Naive B cell (primary cell): ENCODE measurements around the gene PRR15. TPM values are rescaled to one million over a fixed set of nuclear protein-coding genes. Genes with fewer than 3 reads are reported as not detected.

Experiments
- ATAC-seq, 2 donors: fragments of 150-1000 bp; cut with Tn5 transposase; 2 replicates each; pipeline ENCODE4 v1.10.0; 2021; ENCODE audit warnings: low read depth in 2 of 2, mild to moderate bottlenecking in 2 of 2, moderate library complexity in 2 of 2
- DNase-seq: peaks from one replicate; pipeline ENCODE4 v3.0.0; 2022
- H3K27ac Mint-ChIP-seq, 6 donors: one replicate each; pipeline ENCODE4 v1.8.0; 2020 to 2022; ENCODE audit warnings: mild to moderate bottlenecking in 6 of 6, mixed read lengths in 6 of 6, moderate library complexity in 5 of 6, inconsistent platforms in 2 of 6
- H3K27me3 Mint-ChIP-seq, 3 donors: one replicate each; pipeline ENCODE4 v1.8.0; 2021 to 2022; ENCODE audit warnings: mixed read lengths in 3 of 3, mild to moderate bottlenecking in 1 of 3
- H3K36me3 Mint-ChIP-seq, 2 donors: one replicate each; pipeline ENCODE4 v1.8.0; 2020 to 2022; ENCODE audit warnings: mixed read lengths in 2 of 2, inconsistent platforms in 1 of 2, mild to moderate bottlenecking in 1 of 2
- H3K4me1 Mint-ChIP-seq, 3 donors: one replicate each; pipeline ENCODE4 v1.8.0; 2020 to 2022; ENCODE audit warnings: mixed read lengths in 3 of 3, inconsistent platforms in 1 of 3, mild to moderate bottlenecking in 1 of 3, moderate library complexity in 1 of 3
- H3K4me3 Mint-ChIP-seq, 8 donors: one replicate each; pipeline ENCODE4 v1.8.0; 2020 to 2022; ENCODE audit warnings: mild to moderate bottlenecking in 8 of 8, mixed read lengths in 8 of 8, moderate library complexity in 8 of 8, inconsistent platforms in 2 of 8
- H3K9me3 Mint-ChIP-seq, 7 donors: one replicate each; pipeline ENCODE4 v1.8.0; 2020 to 2022; ENCODE audit warnings: mixed read lengths in 7 of 7, mild to moderate bottlenecking in 5 of 7, inconsistent platforms in 2 of 7, moderate library complexity in 1 of 7
- polyA plus RNA-seq, 6 donors: library from polyadenylated mRNA; unstranded; fragments of 300-500 nt; fragmentation: Illumina TruSeq; gene quantifications; one replicate each; pipeline ENCODE4 v1.2.3, GENCODE V29; 2021; ENCODE audit warnings: low read depth in 6 of 6

The PRR15 gene
- polyA plus RNA-seq, 6 donors from 2014 or later: not detected

DNA sequence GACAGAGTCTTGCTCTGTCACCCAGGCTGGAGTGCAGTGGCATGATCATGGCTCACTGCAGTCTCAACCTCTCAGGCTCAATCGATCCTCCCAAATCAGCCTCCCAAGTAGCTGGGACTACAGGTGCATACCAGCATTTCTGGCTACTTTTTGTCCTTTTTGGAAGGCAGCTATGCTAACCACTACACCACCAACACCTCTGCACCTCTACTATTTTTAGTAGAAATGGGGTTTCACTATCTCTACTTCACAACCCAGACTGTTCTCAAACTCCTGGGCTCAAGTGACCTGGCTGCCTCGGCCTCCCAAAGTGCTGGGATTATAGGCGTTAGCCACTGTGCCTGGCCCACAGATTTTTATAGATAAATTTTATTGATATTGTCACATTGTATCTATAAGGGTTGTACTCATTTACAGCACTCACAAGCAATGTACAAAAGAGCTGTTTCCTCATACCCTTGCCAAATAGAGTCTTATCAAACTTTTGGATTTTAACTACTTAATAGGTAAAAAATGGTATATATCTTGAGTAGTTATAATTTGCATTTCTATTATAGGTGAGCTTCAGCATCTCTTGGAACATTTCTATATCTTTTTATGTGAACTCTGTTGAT lies 23.7 kb downstream of the PRR15 start:
- Mint-ChIP-seq H3K9me3 (peaks cover 0 to 2% (median 0%) of the 10 kb centered on the region in 7 donors), H3K4me1 (peaks cover 4 to 10% (median 9%) of the 10 kb centered on the region in 3 donors), H3K4me3 (no peak overlapping the region), H3K27me3 (peaks cover 4 to 19% (median 7%) of the 10 kb centered on the region in 3 donors), H3K36me3 (no peaks in the 10 kb centered on the region), H3K27ac (no peak overlapping the region)
- no peak for DNase-seq
- no peak for ATAC-seq

DNA sequence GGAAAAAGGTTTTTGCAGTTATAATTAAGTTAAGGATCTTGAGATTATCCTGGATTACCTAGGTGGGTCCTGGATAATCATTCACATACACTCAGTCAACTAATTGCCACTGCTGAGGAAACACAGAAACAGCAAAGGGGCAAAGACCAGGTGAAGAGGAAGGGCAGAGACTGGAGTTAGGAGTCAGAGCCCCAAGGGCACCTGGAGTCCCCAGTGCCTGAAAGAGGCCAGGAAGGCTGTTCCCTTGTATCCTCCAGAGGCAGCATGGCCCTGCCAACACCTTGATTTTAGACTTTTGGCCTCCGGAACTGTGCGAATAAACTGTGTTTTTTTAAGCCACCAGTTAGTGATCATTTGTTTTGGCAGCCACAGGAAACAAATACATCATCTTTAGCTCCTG lies 24.6 kb downstream of the PRR15 start:
- peaks cover 4 to 10% (median 9%) of the 10 kb centered on the region in 3 donors for H3K4me1 Mint-ChIP-seq
- no peak for ATAC-seq
- no peak overlapping the region for H3K27ac Mint-ChIP-seq
- H3K36me3 Mint-ChIP-seq: no peaks in the 10 kb centered on the region
- H3K4me3 Mint-ChIP-seq: peak overlapping the region in 5 of 8 donors; percentile 29 to 80 (median 53)
- H3K27me3 Mint-ChIP-seq: peaks cover 4 to 19% (median 7%) of the 10 kb centered on the region in 3 donors
- no peak for DNase-seq
- H3K9me3 Mint-ChIP-seq: peaks cover 0 to 2% (median 0%) of the 10 kb centered on the region in 7 donors

GRCh38 chr7:29588900-29589696 lies 25.5 kb downstream of the PRR15 start:
- Mint-ChIP-seq H3K4me1 (peaks cover 4 to 10% (median 9%) of the 10 kb centered on the region in 3 donors), H3K9me3 (peaks cover 0 to 2% (median 0%) of the 10 kb centered on the region in 7 donors), H3K36me3 (no peaks in the 10 kb centered on the region), H3K27me3 (peaks cover 4 to 19% (median 7%) of the 10 kb centered on the region in 3 donors), H3K4me3 (peak overlapping the region in 6 of 8 donors; percentile 31 to 80 (median 56)), H3K27ac (no peak overlapping the region)
- DNase-seq: no peak
- ATAC-seq: peak; percentile 25 to 32

- no peaks in the 10 kb centered on the region for H3K9me3 Mint-ChIP-seq
- DNase-seq (no peak), ATAC-seq (no peak)
- H3K4me1 Mint-ChIP-seq: peaks cover 4 to 10% (median 9%) of the 10 kb centered on the region in 3 donors
- peaks cover 4 to 19% (median 7%) of the 10 kb centered on the region in 3 donors for H3K27me3 Mint-ChIP-seq
- H3K36me3 Mint-ChIP-seq: no peaks in the 10 kb centered on the region
- no peak overlapping the region for H3K27ac Mint-ChIP-seq
- H3K4me3 Mint-ChIP-seq: no peak overlapping the region
Measured at GRCh38 chr7:29592866-29593265, 29.2 kb downstream of the PRR15 start.

DNA sequence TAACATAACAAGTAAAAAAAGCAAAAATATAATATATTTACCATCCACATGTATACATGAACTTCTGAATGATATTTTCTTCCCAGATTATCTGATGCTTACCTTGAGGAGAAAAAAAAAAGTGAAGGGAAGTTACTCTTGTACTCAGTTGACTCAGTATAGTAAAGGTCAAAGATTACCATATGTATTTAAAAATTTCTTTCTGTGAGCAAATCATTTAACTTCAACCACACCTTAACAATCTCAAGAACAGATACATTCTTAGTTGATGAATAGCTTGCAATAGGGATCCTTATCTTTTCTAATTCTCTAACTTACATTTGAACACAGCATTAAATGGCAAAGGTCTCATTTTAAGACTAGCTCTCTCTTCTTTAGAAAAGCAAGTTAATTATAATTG lies 29.8 kb downstream of the PRR15 start:
- Mint-ChIP-seq H3K27me3 (peaks cover 4 to 17% (median 7%) of the 10 kb centered on the region in 3 donors), H3K36me3 (no peaks in the 10 kb centered on the region), H3K27ac (no peak overlapping the region), H3K9me3 (no peaks in the 10 kb centered on the region), H3K4me1 (peaks cover 2 to 8% (median 7%) of the 10 kb centered on the region in 3 donors), H3K4me3 (no peak overlapping the region)
- DNase-seq (no peak), ATAC-seq (no peak)

DNA sequence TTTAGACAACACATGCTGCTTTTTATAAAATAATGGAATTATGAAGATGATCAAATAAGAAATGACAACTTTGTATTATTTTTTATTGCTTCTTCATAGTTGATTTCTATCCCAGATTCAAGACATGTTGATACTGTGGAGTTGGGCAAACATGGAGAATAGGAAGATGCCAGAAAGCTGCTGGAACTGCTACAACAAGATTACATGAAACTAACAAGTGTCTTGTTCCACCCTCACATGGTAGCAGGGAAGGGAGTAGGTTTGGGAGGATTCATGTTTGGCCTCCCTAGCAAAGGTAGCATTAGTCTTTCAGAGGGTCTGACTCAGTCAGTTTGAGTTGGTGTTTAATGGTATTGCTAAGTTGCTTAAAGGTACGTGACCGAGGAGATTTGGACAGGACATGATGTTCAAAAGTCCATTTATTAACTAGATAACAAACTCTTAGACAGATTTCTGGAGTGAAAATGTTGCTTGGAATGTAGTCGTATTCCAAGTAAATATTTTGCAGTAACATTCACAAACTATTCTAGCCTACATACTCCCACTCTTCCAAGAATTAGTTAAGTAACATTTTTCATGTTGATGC lies 33.1 kb downstream of the PRR15 start:
- H3K27me3 Mint-ChIP-seq: peaks cover 0 to 17% (median 7%) of the 10 kb centered on the region in 3 donors
- H3K4me1 Mint-ChIP-seq: no peaks in the 10 kb centered on the region
- no peak overlapping the region for H3K4me3 Mint-ChIP-seq
- no peak overlapping the region for H3K27ac Mint-ChIP-seq
- no peaks in the 10 kb centered on the region for H3K9me3 Mint-ChIP-seq
- DNase-seq (no peak), ATAC-seq (no peak)
- H3K36me3 Mint-ChIP-seq: no peaks in the 10 kb centered on the region

DNA sequence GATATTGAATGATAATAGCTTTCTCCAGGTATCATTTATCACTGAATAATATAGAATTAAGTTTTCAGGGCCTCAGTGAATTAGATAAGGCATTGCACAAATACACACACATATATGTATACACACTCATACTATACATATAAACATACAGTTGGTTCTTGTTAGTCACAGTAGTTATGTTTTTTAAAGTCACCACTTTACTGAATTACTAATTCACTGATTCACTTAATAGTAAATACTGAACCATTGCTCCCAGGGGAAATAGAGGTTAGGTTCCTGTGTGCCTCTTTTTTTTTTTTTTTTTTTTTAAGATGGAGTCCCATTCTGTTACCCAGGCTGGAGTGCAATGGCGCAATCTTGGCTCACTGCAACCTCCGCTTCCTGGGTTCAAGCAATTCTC lies 33.6 kb downstream of the PRR15 start:
- Mint-ChIP-seq H3K36me3 (no peaks in the 10 kb centered on the region), H3K4me1 (no peaks in the 10 kb centered on the region), H3K9me3 (no peaks in the 10 kb centered on the region), H3K27ac (no peak overlapping the region), H3K27me3 (peaks cover 0 to 17% (median 7%) of the 10 kb centered on the region in 3 donors), H3K4me3 (no peak overlapping the region)
- ATAC-seq: no peak
- no peak for DNase-seq

- Mint-ChIP-seq H3K9me3 (no peaks in the 10 kb centered on the region), H3K4me1 (no peaks in the 10 kb centered on the region), H3K4me3 (no peak overlapping the region), H3K27ac (no peak overlapping the region), H3K36me3 (no peaks in the 10 kb centered on the region), H3K27me3 (peaks cover 0 to 21% (median 7%) of the 10 kb centered on the region in 3 donors)
- DNase-seq (no peak), ATAC-seq (no peak)
Measured at GRCh38 chr7:29598137-29598536, 34.5 kb downstream of the PRR15 start.

DNA sequence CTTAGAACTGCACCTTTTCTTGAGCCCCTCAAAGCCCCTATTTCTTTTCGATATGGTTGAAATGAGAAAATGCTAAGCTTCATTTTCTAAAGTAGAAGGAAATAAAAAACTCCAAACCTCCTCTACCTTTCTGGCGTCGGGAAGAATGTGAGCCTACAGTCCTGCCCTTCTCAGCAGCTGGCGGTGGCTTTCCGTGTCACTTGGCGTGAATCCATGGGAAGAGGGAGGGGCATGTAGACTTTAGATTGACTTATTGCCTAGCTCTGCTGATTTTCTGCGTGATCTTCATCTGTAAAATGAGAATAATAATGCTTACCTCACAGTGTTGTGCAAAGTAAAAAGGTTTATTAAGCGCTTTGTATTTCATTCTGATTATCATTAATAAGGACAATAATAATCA lies 35.0 kb downstream of the PRR15 start:
- no peak for ATAC-seq

GRCh38 chr7:29599026-29599425 lies 35.4 kb downstream of the PRR15 start:
- no peaks in the 10 kb centered on the region for H3K4me1 Mint-ChIP-seq
- H3K4me3 Mint-ChIP-seq: no peak overlapping the region
- H3K27me3 Mint-ChIP-seq: peaks cover 0 to 23% (median 9%) of the 10 kb centered on the region in 3 donors
- peaks cover 0 to under 1% (median 0%) of the 10 kb centered on the region in 7 donors for H3K9me3 Mint-ChIP-seq
- H3K27ac Mint-ChIP-seq: no peak overlapping the region
- peaks cover 0 to under 1% of the 10 kb centered on the region in 2 donors for H3K36me3 Mint-ChIP-seq
- no peak for DNase-seq
- ATAC-seq: no peak

More for the DNA sequence above, 35.0 kb downstream of the PRR15 start:
- Mint-ChIP-seq H3K4me3 (no peak overlapping the region), H3K9me3 (no peaks in the 10 kb centered on the region), H3K4me1 (no peaks in the 10 kb centered on the region), H3K36me3 (no peaks in the 10 kb centered on the region), H3K27ac (no peak overlapping the region), H3K27me3 (peaks cover 0 to 23% (median 7%) of the 10 kb centered on the region in 3 donors)
- DNase-seq: no peak

GRCh38 chr7:29600661-29601060 lies 37.0 kb downstream of the PRR15 start:
- ATAC-seq: no peak
- DNase-seq: no peak
- Mint-ChIP-seq H3K4me1 (no peaks in the 10 kb centered on the region), H3K27me3 (peaks cover 0 to 23% (median 16%) of the 10 kb centered on the region in 3 donors), H3K27ac (no peak overlapping the region), H3K36me3 (peaks cover 0 to 7% of the 10 kb centered on the region in 2 donors), H3K9me3 (peaks cover 0 to 8% (median 0%) of the 10 kb centered on the region in 7 donors), H3K4me3 (no peak overlapping the region)

- H3K36me3 Mint-ChIP-seq: peaks cover 0 to 7% of the 10 kb centered on the region in 2 donors
- H3K4me1 Mint-ChIP-seq: no peaks in the 10 kb centered on the region
- H3K27ac Mint-ChIP-seq: no peak overlapping the region
- H3K4me3 Mint-ChIP-seq: no peak overlapping the region
- peaks cover 0 to 23% (median 21%) of the 10 kb centered on the region in 3 donors for H3K27me3 Mint-ChIP-seq
- H3K9me3 Mint-ChIP-seq: peaks cover 0 to 8% (median under 1%) of the 10 kb centered on the region in 7 donors
- ATAC-seq: no peak
- DNase-seq: no peak
Measured at GRCh38 chr7:29604052-29604451, 40.4 kb downstream of the PRR15 start.

- H3K27ac Mint-ChIP-seq: no peak overlapping the region
- ATAC-seq (no peak), DNase-seq (no peak)
- no peak overlapping the region for H3K4me3 Mint-ChIP-seq
- H3K27me3 Mint-ChIP-seq: peaks cover 6 to 28% (median 17%) of the 10 kb centered on the region in 3 donors
- H3K4me1 Mint-ChIP-seq: no peaks in the 10 kb centered on the region
- peaks cover 0 to 8% (median 3%) of the 10 kb centered on the region in 7 donors for H3K9me3 Mint-ChIP-seq
- H3K36me3 Mint-ChIP-seq: peaks cover 0 to 7% of the 10 kb centered on the region in 2 donors
Measured at GRCh38 chr7:29604702-29605101, 41.1 kb downstream of the PRR15 start.
